H1 (cell line): ENCODE data around the gene FAM222B. TPM values are rescaled to one million over a fixed set of nuclear protein-coding genes. Genes with fewer than 3 reads are reported as not detected.

ENCODE experiments used
- CHD1 ChIP-seq: IDR thresholded peaks from 2 replicates; pipeline ENCODE4 v1.6.1; 2012; ENCODE audit warnings: low read depth, low read length, improper control_type of control experiment
- FOSL1 ChIP-seq: IDR thresholded peaks from 2 replicates; pipeline ENCODE4 v1.6.1; 2011; ENCODE audit warnings: mild to moderate bottlenecking, low read depth, low read length, moderate library complexity; ENCODE audit not compliant: insufficient read depth
- NRF1 ChIP-seq: IDR thresholded peaks from 2 replicates; pipeline ENCODE4 v1.6.1; 2011; ENCODE audit warnings: mild to moderate bottlenecking, low read depth, low read length, improper control_type of control experiment
- RFX5 ChIP-seq: IDR thresholded peaks from 2 replicates; pipeline ENCODE4 v1.6.1; 2011; ENCODE audit warnings: low read depth, low read length, improper control_type of control experiment, borderline replicate concordance
- SAP30 ChIP-seq: fragments of 300-600 bp; sonication (generic); IDR thresholded peaks from 2 replicates; pipeline ENCODE4 v1.7.1; 2012; ENCODE audit warnings: low read length, moderate library complexity, mild to moderate bottlenecking, inconsistent platforms; ENCODE audit not compliant: insufficient read depth, insufficient replicate concordance
- TCF12 ChIP-seq: IDR thresholded peaks from 2 replicates; pipeline ENCODE4 v1.6.1; 2011; ENCODE audit warnings: low read depth, mild to moderate bottlenecking, low read length
- polyA plus RNA-seq, 7 experiments: library from polyadenylated mRNA; depleted of rRNA in 3 of 7; stranded (reverse) in 5 of 7; unstranded in 2 of 7; fragments of >200 nt in 5 of 7; fragments of 200-250 nt in 2 of 7; gene quantifications; 1 replicate in 5 of 7; 2 replicates in 1 of 7; 4 replicates in 1 of 7; pipeline versions ENCODE4 v1.2.1 to v1.2.3, GENCODE V29; 2011 to 2013; ENCODE audit warnings: missing spikeins in 2 of 7, mixed read lengths in 2 of 7
- total RNA-seq: library from RNA; stranded (reverse); fragmentation: NEBNext Ultra II Directional; extraction: Animal tissue kit (Norgen Biotek cat#: 25700); gene quantifications from 2 replicates; pipeline ENCODE4 v1.2.1, GENCODE V29; 2021
- TF ChIP-seq, protein P1 (sequence below): fragments of 300-600 bp; sonication (generic); IDR thresholded peaks from 2 replicates; pipeline ENCODE4 v1.7.1; 2012; ENCODE audit warnings: low read length, moderate library complexity, mild to moderate bottlenecking, inconsistent platforms; ENCODE audit not compliant: insufficient replicate concordance
- TF ChIP-seq, protein P2 (sequence below): IDR thresholded peaks from 2 replicates; pipeline ENCODE4 v1.6.1; 2012; ENCODE audit warnings: low read length, inconsistent platforms

The FAM222B gene
- total and polyA plus RNA-seq, 2 of the 8 experiments (the other 6 are each of a cell fraction or from before 2014, with no cell fraction given), result 42.1 to 81.7 TPM

DNA sequence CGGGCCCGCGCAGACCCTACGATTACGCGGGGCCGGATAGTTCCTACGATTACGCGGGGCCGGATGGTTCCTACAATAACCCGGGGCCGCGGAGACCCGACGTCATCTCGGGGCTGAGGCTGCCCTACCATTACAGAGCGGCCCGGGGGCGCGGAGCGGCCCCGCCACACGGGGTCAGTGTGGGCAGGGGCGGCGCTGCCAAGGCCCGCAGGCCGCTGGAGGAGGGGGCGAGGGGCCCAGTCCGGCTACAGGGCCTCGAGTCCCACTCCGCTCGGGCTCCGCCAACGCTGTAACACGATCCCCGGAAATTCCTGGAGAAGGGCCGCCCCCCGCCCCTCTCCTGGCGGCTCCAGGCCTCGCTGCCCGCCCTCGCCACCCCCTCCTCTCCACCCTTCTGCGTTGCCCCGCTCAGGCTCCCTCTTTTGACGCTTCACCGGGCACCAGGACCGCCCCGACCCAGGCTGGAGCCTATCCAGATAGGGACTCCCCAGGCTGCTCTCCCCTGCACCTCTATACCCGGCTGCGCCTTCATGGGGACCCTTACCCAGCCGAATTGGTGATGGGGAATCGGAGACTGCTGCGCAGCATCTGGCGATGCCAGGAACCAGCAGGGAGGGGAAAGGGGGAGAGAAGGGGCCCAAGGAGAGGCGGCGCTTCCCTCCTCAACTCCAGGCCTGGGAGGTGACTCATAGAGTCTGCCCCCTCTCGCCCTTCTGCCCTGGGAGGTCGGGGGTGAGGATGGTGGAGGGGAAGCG, 124.8 kb downstream of the FAM222B start, which contains the start of gene RAB34 (continued):
- TF ChIP-seq, protein P1, sequence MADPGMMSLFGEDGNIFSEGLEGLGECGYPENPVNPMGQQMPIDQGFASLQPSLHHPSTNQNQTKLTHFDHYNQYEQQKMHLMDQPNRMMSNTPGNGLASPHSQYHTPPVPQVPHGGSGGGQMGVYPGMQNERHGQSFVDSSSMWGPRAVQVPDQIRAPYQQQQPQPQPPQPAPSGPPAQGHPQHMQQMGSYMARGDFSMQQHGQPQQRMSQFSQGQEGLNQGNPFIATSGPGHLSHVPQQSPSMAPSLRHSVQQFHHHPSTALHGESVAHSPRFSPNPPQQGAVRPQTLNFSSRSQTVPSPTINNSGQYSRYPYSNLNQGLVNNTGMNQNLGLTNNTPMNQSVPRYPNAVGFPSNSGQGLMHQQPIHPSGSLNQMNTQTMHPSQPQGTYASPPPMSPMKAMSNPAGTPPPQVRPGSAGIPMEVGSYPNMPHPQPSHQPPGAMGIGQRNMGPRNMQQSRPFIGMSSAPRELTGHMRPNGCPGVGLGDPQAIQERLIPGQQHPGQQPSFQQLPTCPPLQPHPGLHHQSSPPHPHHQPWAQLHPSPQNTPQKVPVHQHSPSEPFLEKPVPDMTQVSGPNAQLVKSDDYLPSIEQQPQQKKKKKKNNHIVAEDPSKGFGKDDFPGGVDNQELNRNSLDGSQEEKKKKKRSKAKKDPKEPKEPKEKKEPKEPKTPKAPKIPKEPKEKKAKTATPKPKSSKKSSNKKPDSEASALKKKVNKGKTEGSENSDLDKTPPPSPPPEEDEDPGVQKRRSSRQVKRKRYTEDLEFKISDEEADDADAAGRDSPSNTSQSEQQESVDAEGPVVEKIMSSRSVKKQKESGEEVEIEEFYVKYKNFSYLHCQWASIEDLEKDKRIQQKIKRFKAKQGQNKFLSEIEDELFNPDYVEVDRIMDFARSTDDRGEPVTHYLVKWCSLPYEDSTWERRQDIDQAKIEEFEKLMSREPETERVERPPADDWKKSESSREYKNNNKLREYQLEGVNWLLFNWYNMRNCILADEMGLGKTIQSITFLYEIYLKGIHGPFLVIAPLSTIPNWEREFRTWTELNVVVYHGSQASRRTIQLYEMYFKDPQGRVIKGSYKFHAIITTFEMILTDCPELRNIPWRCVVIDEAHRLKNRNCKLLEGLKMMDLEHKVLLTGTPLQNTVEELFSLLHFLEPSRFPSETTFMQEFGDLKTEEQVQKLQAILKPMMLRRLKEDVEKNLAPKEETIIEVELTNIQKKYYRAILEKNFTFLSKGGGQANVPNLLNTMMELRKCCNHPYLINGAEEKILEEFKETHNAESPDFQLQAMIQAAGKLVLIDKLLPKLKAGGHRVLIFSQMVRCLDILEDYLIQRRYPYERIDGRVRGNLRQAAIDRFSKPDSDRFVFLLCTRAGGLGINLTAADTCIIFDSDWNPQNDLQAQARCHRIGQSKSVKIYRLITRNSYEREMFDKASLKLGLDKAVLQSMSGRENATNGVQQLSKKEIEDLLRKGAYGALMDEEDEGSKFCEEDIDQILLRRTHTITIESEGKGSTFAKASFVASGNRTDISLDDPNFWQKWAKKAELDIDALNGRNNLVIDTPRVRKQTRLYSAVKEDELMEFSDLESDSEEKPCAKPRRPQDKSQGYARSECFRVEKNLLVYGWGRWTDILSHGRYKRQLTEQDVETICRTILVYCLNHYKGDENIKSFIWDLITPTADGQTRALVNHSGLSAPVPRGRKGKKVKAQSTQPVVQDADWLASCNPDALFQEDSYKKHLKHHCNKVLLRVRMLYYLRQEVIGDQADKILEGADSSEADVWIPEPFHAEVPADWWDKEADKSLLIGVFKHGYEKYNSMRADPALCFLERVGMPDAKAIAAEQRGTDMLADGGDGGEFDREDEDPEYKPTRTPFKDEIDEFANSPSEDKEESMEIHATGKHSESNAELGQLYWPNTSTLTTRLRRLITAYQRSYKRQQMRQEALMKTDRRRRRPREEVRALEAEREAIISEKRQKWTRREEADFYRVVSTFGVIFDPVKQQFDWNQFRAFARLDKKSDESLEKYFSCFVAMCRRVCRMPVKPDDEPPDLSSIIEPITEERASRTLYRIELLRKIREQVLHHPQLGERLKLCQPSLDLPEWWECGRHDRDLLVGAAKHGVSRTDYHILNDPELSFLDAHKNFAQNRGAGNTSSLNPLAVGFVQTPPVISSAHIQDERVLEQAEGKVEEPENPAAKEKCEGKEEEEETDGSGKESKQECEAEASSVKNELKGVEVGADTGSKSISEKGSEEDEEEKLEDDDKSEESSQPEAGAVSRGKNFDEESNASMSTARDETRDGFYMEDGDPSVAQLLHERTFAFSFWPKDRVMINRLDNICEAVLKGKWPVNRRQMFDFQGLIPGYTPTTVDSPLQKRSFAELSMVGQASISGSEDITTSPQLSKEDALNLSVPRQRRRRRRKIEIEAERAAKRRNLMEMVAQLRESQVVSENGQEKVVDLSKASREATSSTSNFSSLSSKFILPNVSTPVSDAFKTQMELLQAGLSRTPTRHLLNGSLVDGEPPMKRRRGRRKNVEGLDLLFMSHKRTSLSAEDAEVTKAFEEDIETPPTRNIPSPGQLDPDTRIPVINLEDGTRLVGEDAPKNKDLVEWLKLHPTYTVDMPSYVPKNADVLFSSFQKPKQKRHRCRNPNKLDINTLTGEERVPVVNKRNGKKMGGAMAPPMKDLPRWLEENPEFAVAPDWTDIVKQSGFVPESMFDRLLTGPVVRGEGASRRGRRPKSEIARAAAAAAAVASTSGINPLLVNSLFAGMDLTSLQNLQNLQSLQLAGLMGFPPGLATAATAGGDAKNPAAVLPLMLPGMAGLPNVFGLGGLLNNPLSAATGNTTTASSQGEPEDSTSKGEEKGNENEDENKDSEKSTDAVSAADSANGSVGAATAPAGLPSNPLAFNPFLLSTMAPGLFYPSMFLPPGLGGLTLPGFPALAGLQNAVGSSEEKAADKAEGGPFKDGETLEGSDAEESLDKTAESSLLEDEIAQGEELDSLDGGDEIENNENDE, result no peak
- TF ChIP-seq TCF12 (0 out of 2 replicates have a peak, but pooled peaks have one; percentile 21), CHD1 (no peak), SAP30 (no peak), RFX5 (no peak), FOSL1 (no peak), NRF1 (no peak)
- TF ChIP-seq, protein P2, sequence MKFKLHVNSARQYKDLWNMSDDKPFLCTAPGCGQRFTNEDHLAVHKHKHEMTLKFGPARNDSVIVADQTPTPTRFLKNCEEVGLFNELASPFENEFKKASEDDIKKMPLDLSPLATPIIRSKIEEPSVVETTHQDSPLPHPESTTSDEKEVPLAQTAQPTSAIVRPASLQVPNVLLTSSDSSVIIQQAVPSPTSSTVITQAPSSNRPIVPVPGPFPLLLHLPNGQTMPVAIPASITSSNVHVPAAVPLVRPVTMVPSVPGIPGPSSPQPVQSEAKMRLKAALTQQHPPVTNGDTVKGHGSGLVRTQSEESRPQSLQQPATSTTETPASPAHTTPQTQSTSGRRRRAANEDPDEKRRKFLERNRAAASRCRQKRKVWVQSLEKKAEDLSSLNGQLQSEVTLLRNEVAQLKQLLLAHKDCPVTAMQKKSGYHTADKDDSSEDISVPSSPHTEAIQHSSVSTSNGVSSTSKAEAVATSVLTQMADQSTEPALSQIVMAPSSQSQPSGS, result no peak
